Smooth muscle cell (in vitro differentiated cells): ENCODE data around the gene MRPS5. TPM values are rescaled to one million over a fixed set of nuclear protein-coding genes. Genes with fewer than 3 reads are reported as not detected.

Source experiments
- DNase-seq: peaks from one replicate; lab custom pipeline; 2025; ENCODE audit not compliant: unreplicated experiment; lab: John Stamatoyannopoulos, UW
- H2AFZ ChIP-seq: fragments of 200-600 bp; sonication (generic); 2 replicates; pipeline ENCODE4 v1.6.0; 2016; ENCODE audit warnings: antibody characterized with exemption, low read depth, mild to moderate bottlenecking
- H3F3A ChIP-seq: fragments of 200-600 bp; sonication (generic); 2 replicates; pipeline ENCODE4 v1.6.0; 2017; ENCODE audit warnings: antibody characterized with exemption, low read depth
- H3K27ac ChIP-seq: fragments of 200-600 bp; sonication (generic); 2 replicates; pipeline ENCODE4 v1.5.1; 2016; ENCODE audit warnings: low read depth, mild to moderate bottlenecking
- H3K27me3 ChIP-seq: fragments of 200-600 bp; sonication (generic); 2 replicates; pipeline ENCODE4 v1.6.1; 2016; ENCODE audit warnings: low read depth, mild to moderate bottlenecking
- H3K36me3 ChIP-seq: fragments of 200-600 bp; sonication (generic); 2 replicates; pipeline ENCODE4 v1.5.1; 2016; ENCODE audit warnings: low read depth
- H3K4me1 ChIP-seq: fragments of 200-600 bp; sonication (generic); 2 replicates; pipeline ENCODE4 v1.5.1; 2016; ENCODE audit warnings: low read depth
- H3K4me2 ChIP-seq: fragments of 200-600 bp; sonication (generic); 2 replicates; pipeline ENCODE4 v1.6.0; 2016; ENCODE audit warnings: mild to moderate bottlenecking
- H3K4me3 ChIP-seq: fragments of 200-600 bp; sonication (generic); 2 replicates; pipeline ENCODE4 v1.5.1; 2016; ENCODE audit warnings: mild to moderate bottlenecking
- H3K79me2 ChIP-seq: fragments of 200-600 bp; sonication (generic); 2 replicates; pipeline ENCODE4 v1.6.0; 2016; ENCODE audit warnings: low read depth, mild to moderate bottlenecking
- H3K9ac ChIP-seq: fragments of 200-600 bp; sonication (generic); 2 replicates; pipeline ENCODE4 v1.6.0; 2016; ENCODE audit warnings: low read depth
- H3K9me3 ChIP-seq: fragments of 200-600 bp; sonication (generic); replicated peaks from 2 replicates; pipeline ENCODE4 v1.5.1; 2016; ENCODE audit warnings: low read depth
- H4K20me1 ChIP-seq: fragments of 200-600 bp; sonication (generic); 2 replicates; pipeline ENCODE4 v1.6.0; 2016; ENCODE audit warnings: low read depth
- CTCF ChIP-seq: fragments of 200-600 bp; sonication (generic); IDR thresholded peaks from 2 replicates; pipeline ENCODE4 v1.5.1; 2017; ENCODE audit warnings: borderline replicate concordance, mild to moderate bottlenecking, antibody characterized with exemption; ENCODE audit not compliant: insufficient read depth, poor library complexity, severe bottlenecking
- WGBS: methylation state at CpG from one replicate; pipeline ENCODE4 v1.1.7; 2016; ENCODE audit warnings: low lambda C conversion rate; 5-methylcytosine and 5-hydroxymethylcytosine counted together
- polyA plus RNA-seq: library from polyadenylated mRNA; unstranded; fragments of >200 nt; fragmentation: Nextera tagmentation; extraction: Ambion mirVana; gene quantifications from 2 replicates; pipeline ENCODE4 v1.2.1, GENCODE V29; 2016
- total RNA-seq: library from RNA; depleted of rRNA; stranded (reverse); fragments of >200 nt; gene quantifications from 2 replicates; pipeline ENCODE4 v1.2.3, GENCODE V29; 2014

MRPS5 gene
- 41.1 and 42.9 TPM in 2 replicates for total RNA-seq
- 46.2 and 53.8 TPM in 2 replicates for polyA plus RNA-seq

DNA sequence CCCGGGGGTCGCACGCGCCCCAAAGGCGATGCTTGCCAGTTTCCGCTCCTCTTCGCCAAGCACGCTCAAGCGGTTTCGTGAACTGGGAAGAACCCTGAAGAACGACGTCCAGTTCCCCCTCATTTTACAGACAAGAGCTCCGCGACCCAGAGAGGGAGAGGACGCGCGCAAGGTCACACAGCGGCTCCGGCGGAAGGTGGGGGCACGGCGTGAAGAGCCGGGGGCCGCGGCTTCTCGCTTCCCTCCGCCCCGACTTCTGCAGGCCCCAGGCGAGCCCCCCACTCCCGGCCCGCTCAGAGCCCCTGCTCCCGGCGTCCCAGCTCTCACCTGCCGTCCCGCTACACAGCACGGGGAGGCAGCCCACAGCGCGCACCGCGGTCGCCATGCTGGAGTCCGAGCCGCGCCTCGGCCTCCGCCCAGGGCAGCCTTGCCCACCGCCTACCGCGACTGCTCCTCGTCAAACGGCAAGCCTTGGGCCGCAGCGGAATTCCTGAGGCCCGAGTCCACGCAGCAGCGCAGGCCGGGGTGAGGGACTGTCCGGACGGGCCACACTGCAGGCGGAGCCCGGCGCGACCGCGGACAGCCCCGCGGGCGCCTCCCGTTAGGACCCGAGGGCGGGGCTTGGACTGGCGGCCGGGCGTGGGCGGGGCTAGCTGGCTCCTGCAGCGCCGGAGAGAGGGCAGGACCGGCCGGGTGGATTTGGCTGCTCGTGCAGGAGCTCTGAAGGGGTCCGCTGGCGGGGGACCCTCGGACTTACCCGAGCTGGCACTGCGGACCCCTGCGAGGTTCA, at the start of gene MRPS5:
TSS of gene MRPS5 (minus strand) at position 402 of the 790 bp plus-strand sequence. CDS start at position 385, 17 bp downstream.
- Histone ChIP-seq H3K36me3 (peaks cover 5% of the 10 kb centered on the region), H3K79me2 (peaks cover 37% of the 10 kb centered on the region), H3K27me3 (no peaks in the 10 kb centered on the region), H4K20me1 (peaks cover 14% of the 10 kb centered on the region), H3K4me3 (peak within 1 kb of the TSS; percentile 80), H3F3A (no peaks in the 10 kb centered on the region), H3K27ac (peak within 1 kb of the TSS; percentile 76), H2AFZ (peak within 1 kb of the TSS; percentile 95), H3K4me2 (peak within 1 kb of the TSS; percentile 87), H3K9me3 (no peaks in the 10 kb centered on the region), H3K9ac (peak within 1 kb of the TSS; percentile 92), H3K4me1 (no peaks in the 10 kb centered on the region)
- WGBS, result under 1% methylated on average over 70 of the region's 86 CpGs
- DNase-seq, result peak; percentile 59
- TF ChIP-seq CTCF, result no peak

DNA sequence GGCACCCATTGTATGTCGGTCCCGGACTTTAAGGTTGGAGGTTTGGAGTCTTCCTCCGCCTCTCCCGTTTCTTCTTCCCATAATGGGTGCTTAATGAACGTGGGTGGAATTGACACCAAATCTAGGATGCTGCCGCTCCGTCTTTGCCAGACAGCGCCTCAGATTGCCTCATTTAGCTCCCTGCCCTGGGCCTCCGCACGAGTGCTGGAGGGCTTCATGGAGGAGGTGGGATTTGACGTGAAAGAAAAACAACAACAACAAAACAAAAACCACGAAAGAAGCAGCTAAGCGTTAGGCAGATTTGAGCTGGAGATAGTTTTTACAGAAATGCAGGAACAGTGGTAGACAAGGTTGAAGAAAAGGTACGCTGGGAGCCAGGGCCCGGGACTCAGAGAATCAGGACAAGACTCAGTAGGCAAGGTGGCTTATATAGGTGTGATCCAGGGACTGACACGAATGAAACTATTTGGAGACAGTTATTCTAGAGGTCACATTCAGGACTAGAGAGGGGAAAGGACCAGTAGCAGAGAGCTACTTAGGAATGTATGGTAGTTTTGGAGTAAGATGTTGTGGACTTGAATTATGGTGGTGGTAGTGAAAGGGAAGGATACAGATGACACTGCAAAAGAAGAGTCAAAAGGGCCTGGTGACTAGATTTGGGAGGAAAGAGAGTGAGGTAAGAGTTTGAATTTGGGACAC, 44.6 kb upstream of the MRPS5 start:
- Histone ChIP-seq H3K9ac (peak overlapping the region; percentile 91), H3K27me3 (no peaks in the 10 kb centered on the region), H3F3A (no peaks in the 10 kb centered on the region), H3K4me2 (peak overlapping the region; percentile 94), H3K4me1 (peaks cover 8% of the 10 kb centered on the region), H4K20me1 (no peaks in the 10 kb centered on the region), H3K4me3 (peak overlapping the region; percentile 64), H3K27ac (no peak overlapping the region), H3K79me2 (peaks cover 16% of the 10 kb centered on the region), H2AFZ (peak overlapping the region; percentile 76), H3K9me3 (no peaks in the 10 kb centered on the region), H3K36me3 (no peaks in the 10 kb centered on the region)
- no peak for DNase-seq
- no peak for TF ChIP-seq CTCF
- 12% methylated on average over 16 of the region's 16 CpGs for WGBS

- peaks cover 8% of the 10 kb centered on the region for H3K4me1 ChIP-seq
- peak within 1 kb of the TSS; percentile 76 for H2AFZ ChIP-seq
- peaks cover 16% of the 10 kb centered on the region for H3K79me2 ChIP-seq
- peak; percentile 76 for DNase-seq
- H3K4me3 ChIP-seq, result peak within 1 kb of the TSS; percentile 64
- no peak for TF ChIP-seq CTCF
- no peaks in the 10 kb centered on the region for H3K27me3 ChIP-seq
- H4K20me1 ChIP-seq, result no peaks in the 10 kb centered on the region
- H3K36me3 ChIP-seq, result no peaks in the 10 kb centered on the region
- H3K9me3 ChIP-seq, result no peaks in the 10 kb centered on the region
- peak within 1 kb of the TSS; percentile 91 for H3K27ac ChIP-seq
- H3K9ac ChIP-seq, result peak within 1 kb of the TSS; percentile 91
- peaks cover under 1% of the 10 kb centered on the region for H3F3A ChIP-seq
- H3K4me2 ChIP-seq, result peak within 1 kb of the TSS; percentile 94
- 1% methylated on average over 56 of the region's 56 CpGs for WGBS
Measured at GRCh38 chr2:95165371-95166064, 43.9 kb upstream of the MRPS5 start, which contains the start of gene ZNF2. ZNF2 (plus strand) TSS chr2:95165809; CDS start chr2:95176227, 10,418 bp downstream.
